ENCODE measurements around the gene NRL.
"Not testable (repeated sequence)": the region's sequence is repeated elsewhere in the genome, so short reads cannot be mapped to it uniquely, and the experiment has no call there.

NRL gene

DNA sequence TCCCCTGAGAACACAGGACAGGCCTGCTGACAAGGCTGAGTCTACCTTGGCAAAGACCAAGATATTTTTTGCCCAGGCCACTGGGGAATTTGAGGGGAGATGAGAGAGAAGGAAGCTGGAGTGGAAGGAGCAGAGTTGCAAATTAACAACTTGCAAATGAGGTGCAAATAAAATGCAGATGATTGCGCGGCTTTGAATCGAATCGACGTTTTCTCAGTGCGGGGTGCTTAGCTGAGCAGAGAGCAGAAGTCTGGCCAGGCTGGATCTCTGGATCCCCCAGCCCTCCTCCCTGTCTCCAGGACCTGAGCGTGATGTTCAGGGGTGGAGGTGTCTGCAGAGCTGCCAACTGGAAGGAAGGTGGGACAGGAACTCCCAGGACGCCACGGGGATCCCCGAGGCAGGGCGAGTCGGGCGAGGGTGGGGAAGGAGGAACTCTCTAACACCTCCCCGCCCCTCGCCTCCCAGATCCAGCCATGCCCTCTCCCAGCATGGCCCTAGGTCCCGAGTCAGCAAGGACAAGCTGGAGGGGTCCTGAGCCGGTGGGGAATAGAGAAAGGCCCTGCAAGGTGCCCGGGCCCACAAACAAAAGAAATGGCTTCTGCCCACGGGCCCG, 63.5 kb downstream of the NRL start:
- no peak for DNase-seq

DNA sequence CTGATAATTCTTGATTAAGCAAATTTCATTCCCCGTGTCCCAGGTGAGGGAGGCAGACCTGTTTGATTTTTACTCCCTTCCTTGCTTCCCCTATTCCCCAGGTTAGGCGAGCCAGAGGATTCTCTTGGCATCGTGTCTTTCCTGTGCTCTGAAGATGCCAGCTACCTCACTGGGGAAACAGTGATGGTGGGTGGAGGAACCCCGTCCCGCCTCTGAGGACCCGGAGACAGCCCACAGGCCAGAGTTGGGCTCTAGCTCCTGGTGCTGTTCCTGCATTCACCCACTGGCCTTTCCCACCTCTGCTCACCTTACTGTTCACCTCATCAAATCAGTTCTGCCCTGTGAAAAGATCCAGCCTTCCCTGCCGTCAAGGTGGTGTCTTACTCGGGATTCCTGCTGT, 64.0 kb downstream of the NRL start:
- not testable (repeated sequence) for DNase-seq

DNA sequence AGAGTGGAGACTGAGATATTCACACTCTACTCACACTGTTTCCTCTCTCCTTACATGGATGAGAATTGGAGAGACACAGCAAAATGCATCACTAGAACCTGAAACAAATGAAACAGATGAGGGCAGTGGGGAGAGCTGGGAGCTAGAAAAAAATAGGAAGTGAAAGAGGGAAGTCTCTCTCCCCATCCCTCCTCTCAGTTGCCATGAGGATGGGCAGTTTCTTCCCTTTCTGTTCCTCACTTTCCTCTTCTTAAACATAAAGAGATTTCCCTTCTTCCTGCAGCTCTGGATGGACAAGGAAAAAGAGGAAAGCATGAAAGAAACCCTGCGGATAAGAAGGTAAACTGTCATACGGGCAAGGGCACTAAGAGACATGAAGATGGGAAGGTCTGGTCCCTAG, 65.7 kb downstream of the NRL start:
- DNase-seq = not testable (repeated sequence)

DNA sequence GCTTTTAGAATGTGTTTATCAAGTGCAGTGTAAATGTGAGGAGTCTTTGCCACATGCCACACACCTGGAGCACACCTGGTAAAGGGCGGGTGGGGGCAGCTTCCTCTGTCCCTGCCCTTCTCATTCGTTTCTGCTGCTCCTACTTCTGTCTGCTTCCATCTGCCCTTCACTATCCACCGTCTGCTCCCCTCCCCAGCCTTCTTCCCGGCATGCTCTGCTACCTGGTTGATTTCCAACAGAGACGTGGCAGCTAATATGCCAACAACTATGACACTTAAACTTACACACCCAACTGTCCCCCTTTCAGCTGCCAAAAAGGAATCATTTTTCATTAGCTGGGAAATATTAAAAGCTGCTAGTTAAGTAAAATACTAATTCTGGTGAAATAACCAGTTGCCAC, 72.0 kb downstream of the NRL start:
- DNase-seq = no peak

DNA sequence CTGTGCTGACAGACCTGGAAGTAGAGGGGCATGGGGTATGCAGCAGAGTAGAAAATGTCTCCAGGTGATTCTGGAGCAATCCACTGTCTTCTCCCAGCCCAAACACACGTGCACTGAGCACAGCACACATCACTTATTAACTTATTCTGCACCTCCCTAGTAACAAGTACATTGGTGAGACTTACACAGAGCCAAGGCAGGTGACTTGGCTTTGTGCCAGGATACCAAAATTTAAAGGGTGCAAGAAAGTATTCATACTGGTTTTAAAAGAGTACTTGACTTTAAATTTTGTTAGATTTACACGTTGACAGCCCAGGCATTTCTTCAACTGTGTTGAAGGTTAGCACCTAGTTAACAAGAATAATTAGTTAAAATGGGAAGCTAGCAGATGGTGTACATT, 74.1 kb downstream of the NRL start:
- DNase-seq = no peak

DNA sequence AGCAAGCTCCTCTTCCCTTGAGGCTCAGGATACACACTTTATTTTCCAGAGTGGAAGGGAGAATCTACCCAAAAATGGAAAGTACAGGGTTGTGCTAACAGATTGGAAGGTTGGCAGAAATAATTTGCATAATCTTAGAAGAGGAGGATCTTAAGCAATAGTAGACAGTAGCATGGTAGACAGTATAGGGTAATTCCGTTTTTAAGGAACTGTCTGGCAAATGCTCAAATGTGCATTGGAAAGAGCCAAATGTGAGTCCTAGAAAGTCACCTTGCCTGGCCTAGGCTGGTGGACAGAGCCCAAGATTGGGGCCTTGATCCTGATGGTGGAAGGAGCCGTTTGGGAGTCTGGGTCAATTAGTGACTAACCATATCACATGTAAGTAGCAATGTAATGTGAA, 76.1 kb downstream of the NRL start:
- DNase-seq = no peak

DNA sequence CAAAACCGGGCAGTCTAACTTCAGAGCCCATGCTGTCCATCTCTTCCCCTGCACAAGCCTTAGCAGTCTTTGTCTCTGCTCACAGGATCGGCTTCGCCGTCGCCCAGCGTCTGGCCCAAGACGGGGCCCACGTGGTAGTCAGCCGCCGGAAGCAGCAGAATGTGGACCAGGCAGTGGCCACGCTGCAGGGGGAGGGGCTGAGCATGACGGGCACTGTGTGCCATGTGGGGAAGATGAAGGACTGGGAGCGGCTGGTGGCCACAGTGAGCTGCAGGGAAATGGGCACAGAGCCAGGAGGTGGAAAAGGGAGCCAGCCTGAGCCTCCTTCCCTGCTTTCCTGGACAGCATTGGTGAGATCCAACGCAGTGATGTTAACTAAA, 77.1 kb downstream of the NRL start:
- DNase-seq = peak; percentile 29

DNA sequence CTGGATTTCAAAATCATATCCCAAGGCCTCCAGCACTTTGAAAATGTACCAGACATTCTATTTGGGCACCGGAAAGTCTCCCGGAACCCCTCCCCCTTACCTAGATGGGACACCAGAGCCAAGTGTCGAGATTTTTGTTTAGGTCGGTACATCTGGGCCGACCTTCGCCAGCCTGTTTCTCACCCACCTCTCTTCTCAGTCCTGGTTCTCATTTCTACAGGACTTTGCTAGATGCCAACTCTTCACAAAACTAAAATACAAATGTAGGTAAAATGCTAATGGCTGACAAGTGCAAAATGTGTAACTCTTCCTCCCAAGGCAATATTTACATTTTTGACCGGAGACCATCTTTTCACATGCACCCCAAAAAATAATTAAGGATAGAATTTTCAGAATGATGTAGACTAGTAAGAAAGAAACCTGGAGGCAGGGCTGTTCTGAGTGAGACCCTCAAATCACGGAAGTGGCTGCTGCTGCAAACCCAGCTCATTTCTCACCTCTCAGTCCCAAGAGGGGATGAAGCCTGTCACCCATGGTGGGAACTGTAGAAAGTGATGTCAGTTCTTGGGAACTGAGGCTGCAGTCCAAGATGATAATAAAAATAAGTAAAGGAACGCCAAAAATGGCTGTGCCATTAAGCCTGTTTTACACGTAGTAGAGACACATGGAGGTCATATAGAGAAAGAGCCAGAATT, 77.6 kb downstream of the NRL start:
- not testable (repeated sequence) for DNase-seq

DNA sequence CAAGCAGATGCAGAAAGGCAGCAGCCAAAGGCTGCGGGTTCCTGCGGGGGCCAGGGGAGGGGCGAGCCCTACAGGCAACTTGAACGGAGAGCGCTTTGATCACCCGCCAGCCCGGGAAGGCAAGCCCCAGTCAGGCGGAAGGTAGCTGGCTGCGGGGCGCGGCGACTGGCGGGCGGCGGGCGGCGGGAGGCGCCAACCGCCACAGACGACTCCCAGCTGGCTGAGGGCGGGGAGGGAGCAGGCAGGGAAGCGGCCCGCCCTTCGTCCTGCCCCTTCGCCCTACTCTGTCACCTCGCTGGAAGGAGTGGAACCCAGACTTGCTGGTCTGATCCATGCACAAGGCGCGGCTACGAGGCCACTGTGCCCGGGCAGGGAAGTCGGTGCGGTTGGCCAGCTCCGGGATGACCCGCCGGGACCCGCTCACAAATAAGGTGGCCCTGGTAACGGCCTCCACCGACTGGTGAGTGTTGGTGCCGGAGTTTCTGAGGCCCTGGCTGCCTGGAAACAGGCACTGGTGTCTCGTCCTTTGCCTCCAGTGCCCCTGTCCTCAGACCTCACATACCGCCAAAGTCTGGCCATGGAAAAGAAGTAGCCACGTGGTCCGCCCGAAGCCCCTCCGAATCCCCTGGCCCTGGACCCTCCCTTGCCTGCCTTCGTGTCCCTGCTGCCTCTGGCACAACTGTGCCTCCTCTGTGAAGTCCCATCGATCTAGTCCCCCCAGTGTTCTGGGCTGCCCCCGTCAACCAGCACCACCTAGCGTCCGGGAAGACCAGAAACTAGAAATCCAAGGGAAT, 78.4 kb downstream of the NRL start:
- peak; percentile 85 for DNase-seq

DNA sequence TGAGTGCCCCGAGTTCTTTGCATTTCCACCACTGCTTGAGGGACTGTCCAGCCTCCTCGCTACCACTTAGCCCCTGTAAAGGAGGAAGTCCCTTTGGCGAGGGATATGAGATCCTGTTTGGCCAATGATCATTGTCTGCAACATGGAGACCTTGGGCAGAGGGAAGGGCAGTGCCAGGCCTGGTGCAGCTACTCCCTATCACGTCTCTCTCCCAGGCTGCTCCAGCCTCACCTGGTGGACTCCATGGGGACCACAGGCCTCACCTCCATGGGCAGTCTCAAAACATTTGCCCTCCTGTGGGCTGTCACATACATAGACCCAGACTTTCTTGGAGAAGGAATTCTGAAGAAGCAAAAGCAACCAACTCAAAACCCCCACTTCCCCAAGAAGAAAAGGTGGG, 79.0 kb downstream of the NRL start:
- DNase-seq = peak; percentile 27

DNA sequence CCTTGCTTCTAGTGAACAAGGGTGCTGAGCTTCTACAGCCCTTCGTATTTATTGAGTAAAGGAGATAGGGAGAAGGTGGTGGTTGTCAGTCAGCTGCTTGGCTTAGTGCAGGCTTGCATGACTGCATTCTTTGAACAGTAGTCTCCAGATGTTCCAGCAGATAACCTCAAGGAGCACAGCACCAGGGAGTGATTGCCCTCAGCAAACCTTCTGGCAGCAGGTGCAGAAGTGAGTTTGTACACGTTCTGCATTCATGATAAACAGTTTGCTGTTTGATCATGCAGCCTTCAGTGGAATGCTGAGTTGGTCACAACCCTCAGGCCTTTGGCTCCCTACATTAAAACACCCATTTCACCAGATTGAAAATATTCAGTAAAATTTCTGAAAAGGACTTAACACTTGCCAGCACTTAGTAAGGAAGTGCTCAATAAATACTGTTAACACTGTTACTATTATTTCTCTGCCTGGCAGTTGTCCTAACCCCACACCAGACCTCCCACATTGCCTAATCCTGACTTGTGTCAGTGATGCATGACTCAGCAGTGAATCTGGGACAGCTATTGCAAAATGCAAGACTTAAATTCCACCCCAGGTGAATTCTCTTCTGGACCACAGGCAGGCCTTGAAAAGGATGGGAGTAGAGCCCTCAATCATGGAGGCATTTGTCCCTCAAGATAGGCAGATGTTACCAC, 81.9 kb downstream of the NRL start:
- no peak for DNase-seq

DNA sequence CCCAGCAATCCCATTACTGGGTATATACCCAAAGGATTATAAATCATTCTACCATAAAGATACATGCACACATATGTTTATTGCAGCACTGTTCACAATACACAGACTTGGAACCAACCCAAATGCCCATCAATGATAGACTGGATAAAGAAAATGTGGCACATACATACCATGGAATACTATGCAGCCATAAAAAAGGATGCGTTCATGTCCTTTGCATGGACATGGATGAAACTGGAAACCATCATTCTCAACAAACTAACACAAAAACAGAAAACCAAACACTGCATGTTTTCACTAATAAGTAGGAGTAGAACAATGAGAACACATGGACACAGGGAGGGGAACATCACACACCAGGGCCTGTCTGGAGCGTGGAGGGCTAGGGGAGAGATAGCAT, 83.4 kb downstream of the NRL start:
- not testable (repeated sequence) for DNase-seq

DNA sequence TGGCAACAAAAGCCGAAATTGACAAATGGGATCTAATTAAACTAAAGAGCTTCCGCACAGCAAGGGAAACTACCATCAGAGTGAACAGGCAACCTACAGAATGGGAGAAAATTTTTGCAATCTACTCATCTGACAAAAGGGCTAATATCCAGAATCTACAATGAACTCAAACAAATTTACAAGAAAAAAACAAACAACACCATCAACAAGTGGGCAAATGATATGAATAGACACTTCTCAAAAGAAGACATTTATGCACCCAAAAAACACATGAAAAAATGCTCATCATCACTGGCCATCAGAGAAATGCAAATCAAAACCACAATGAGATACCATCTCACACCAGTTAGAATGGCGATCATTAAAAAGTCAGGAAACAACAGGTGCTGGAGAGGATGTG, 85.1 kb downstream of the NRL start:
- DNase-seq = not testable (repeated sequence)

Data from NCI-H345 (cell line).